Liver (tissue), 3 donors: ENCODE results near the gene TRABD.

Experiments used
- EGR1 ChIP-seq, 2 donors: IDR thresholded peaks; 2 replicates each; pipeline ENCODE4 v1.6.1; 2016 to 2018; ENCODE audit warnings: antibody characterized with exemption in 2 of 2, low read depth in 2 of 2
- FOXA2 ChIP-seq: IDR thresholded peaks from 2 replicates; pipeline ENCODE4 v1.6.1; 2016; ENCODE audit warnings: antibody characterized with exemption
- REST ChIP-seq: IDR thresholded peaks from 2 replicates; pipeline ENCODE4 v1.6.1; 2016; ENCODE audit warnings: antibody characterized with exemption, mild to moderate bottlenecking
- TAF1 ChIP-seq: conservative IDR thresholded peaks from 2 replicates; pipeline ENCODE4 v1.6.1; 2016; ENCODE audit warnings: antibody characterized with exemption, mild to moderate bottlenecking
- TF ChIP-seq, protein P1 (sequence below): fragments of 150-350 bp; IDR thresholded peaks from 2 replicates; pipeline ENCODE4 v1.5.1; 2017; ENCODE audit warnings: improper control_type of control experiment, low read depth, low read length; ENCODE audit not compliant: missing input control
- TF ChIP-seq, protein P2 (sequence below): IDR thresholded peaks from 2 replicates; pipeline ENCODE4 v1.6.1; 2016; ENCODE audit warnings: antibody characterized with exemption
- donor health status: healthy.
- donor health status: healthy.

DNA sequence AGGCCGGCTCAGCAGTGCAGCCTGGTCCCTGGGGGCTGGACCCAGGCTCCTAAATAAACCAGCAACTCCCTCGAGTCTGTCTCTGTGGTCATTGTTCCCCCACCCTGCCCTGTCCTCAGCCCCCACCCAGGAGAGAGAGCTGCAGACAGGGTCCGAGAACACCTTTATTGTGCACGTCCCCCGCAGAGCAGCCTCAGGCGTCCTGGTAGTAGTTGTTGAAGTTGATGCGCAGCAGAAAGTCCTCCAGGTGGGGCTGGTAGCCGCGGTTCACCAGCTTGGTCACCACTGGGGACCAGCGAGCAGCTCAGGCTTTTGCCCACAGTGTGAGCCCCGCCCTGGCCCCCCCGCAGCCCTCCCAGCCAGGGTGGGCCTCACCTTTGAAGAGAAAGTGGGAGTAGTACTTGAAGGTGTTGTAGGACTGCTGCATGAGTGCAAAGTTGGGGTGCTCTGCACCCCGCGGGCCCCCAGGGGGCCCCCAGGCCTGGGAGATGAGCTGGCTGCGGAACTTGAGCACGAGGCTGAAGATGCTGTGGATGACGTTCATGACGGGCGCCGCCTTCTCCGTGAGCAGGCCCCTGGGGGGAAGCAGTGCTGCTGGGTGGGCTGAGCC, 31.9 kb downstream of the TRABD start:
- TF ChIP-seq EGR1 (IDR thresholded peaks at IDR 0.05; ENCODE audit: low read depth in 2 of 2) (no peak), REST (no peak), TAF1 (no peak), FOXA2 (no peak)
- TF ChIP-seq, protein P1, sequence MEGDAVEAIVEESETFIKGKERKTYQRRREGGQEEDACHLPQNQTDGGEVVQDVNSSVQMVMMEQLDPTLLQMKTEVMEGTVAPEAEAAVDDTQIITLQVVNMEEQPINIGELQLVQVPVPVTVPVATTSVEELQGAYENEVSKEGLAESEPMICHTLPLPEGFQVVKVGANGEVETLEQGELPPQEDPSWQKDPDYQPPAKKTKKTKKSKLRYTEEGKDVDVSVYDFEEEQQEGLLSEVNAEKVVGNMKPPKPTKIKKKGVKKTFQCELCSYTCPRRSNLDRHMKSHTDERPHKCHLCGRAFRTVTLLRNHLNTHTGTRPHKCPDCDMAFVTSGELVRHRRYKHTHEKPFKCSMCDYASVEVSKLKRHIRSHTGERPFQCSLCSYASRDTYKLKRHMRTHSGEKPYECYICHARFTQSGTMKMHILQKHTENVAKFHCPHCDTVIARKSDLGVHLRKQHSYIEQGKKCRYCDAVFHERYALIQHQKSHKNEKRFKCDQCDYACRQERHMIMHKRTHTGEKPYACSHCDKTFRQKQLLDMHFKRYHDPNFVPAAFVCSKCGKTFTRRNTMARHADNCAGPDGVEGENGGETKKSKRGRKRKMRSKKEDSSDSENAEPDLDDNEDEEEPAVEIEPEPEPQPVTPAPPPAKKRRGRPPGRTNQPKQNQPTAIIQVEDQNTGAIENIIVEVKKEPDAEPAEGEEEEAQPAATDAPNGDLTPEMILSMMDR: no peak
- TF ChIP-seq, protein P2, sequence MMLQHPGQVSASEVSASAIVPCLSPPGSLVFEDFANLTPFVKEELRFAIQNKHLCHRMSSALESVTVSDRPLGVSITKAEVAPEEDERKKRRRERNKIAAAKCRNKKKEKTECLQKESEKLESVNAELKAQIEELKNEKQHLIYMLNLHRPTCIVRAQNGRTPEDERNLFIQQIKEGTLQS: no peak
